GM23248 (cell line): ENCODE measurements around the gene VPS37B.

Experiments used
- EZH2 ChIP-seq: fragments of 200-600 bp; sonication (generic); IDR thresholded peaks from 2 replicates; pipeline ENCODE4 v1.6.1; 2018; ENCODE audit warnings: antibody characterized with exemption, mild to moderate bottlenecking; ENCODE audit not compliant: insufficient read depth, poor library complexity, severe bottlenecking
- EZH2phosphoT487 ChIP-seq: fragments of 200-600 bp; sonication (generic); IDR thresholded peaks from 2 replicates; pipeline ENCODE4 v1.6.1; 2018; ENCODE audit warnings: antibody characterized with exemption, moderate library complexity, mild to moderate bottlenecking, low read depth; ENCODE audit not compliant: insufficient read depth

- no peak for TF ChIP-seq EZH2
- TF ChIP-seq EZH2phosphoT487 = no peak
These were observed 75.8 kb downstream of the VPS37B start for GRCh38 chr12:122820138-122820537.
